NCI-H226 (cell line): ENCODE measurements around the gene ARID3A.
"Not testable (repeated sequence)": the region's sequence is repeated elsewhere in the genome, so short reads cannot be mapped to it uniquely, and the experiment has no call there.

Experiments used
- DNase-seq: peaks from one replicate; pipeline ENCODE4 v3.0.0-alpha.2; 2015

The ARID3A gene

GRCh38 chr19:947707-948539 lies 22.1 kb downstream of the ARID3A start:
- DNase-seq, result no peak

GRCh38 chr19:948842-949496 lies 23.1 kb downstream of the ARID3A start:
- DNase-seq, result no peak

DNA sequence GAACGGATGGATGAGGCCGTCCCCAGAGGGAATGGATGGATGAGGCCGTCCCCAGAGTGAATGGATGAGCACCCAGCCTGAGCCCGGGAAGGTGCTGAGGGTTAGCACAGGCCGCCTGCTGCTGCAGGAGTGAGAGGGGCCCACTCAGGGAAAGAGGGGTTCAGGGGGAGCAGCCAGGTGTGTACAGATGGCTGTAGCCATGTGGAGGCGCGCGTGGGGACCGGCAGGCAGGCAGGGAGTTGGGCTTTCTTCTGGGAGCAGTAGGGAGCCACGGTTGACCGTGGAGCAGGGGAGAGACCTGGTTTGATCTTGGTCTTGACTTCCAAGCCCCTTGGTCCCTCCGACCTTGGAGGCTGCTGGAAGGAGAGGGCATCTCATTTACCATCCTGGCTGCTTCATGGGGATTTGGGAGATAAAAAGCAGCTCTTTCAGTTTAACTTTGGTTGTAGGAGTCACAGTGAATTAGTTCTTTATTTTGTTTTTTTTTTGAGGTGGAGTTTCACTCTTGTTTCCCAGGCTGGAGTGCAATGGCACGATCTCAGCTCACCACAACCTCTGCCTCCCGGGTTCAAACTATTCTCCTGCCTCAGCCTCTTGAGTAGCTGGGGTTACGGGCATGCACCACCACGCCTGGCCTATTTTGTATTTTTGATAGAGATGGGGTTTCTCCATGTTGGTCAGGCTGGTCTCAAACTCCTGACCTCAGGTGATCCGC lies 24.7 kb downstream of the ARID3A start:
- DNase-seq, result no peak

DNA sequence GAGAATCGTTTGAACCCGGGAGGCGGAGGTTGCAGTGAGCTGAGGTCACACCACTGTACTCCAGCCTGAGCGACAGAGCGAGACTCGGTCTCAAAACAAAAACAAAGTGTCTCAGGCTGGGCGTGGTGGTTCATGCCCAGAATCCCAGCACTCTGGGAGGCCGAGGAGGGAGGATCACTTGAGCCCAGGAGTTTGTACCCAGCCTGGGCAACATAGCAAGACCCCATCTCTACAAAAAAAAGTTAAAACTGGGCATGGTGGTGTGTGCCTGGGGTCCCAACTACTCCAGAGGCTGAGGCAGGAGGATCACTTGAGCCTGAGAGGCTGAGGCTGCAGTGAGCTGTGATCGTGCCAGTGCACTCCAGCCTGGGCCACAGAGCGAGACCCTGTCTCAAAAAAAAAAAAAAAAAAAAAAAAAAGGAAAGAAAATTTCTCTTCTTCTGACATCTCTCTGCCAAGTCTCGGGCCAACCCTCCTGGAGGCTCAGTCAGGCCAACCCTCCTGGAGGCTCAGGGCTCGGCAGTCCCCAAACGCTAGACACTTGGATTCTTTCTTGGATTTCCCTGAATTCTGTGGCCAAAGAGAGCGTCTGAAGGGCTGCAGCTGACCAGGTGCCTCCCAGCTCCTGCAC lies 26.3 kb downstream of the ARID3A start:
- DNase-seq, result no peak

DNA sequence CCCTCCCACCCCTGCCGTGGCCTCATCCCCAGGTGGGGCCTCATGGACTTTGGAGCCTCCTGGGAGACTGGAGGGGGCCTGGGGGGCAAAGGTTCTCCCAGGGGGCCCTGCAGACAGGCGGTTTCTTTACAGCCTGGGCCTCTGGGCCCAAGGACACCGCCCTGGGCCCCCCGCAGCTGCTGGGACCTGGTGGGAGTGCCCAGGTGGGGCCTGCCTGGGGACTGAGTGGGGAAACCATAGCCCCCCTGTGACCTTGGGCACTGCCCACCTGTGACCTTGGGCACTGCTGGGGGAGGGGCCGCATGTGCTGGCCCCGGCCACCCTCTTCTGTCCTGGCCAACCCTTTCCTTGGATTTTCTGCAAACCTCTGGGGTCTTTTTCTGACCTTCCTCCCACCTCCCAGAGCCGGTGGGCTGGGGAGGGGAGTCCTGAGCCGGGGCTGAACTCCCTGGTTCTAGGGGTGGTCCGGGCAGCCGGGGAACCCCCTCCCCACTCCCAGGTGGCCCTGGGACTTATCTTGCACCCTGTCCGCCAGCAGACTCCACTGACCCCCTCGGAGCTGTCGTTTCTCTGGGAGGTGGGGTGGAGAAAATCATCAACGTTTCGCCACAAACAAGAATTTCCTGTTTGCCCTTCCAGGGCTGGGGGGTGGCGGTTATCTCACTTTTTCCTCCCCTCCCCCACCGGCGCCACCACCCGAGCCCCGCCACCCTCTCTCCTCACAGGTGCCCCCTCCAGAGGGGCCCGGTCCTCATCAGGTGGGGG lies 27.0 kb downstream of the ARID3A start:
- DNase-seq, result no peak

DNA sequence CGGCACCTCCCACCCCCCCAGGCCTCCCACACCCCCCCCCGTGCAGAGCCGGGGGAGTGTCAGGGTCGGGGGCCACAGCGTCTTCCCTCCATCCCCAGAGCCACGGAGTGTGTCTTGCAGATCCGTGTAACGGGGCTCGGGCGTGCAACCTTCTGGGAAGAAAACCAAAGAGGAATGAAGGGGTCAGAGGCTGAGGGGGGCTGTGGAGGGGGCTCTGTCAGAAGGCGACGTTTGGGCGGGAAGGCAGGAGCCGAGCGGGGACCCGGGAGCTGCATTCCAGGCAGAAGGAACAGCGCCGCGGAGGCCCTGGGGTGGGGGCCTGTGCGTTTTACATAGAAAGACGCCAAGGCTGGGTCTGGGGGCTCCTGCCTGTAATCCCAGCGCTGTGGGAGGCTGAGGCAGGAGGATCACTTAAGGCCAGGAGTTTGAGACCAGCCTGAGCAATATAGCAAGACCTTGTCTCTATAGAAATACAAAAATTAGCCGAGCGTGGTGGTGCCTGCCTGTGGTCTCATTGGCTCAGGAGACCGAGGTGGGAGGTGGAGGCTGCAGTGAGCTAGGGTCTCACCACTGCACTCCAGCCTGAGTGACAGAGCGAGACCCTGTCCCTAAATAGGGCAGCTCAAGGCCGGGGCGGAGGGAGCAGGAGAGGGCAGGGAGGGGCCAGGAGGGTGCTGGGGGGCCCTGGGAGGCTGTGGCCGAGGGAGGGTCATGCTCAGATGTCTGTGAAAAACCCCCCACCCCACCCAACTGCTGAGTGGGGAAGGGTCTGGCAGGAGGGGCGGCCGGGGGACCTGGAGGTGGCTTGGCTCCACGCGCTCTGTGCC lies 27.8 kb downstream of the ARID3A start:
- DNase-seq, result no peak

DNA sequence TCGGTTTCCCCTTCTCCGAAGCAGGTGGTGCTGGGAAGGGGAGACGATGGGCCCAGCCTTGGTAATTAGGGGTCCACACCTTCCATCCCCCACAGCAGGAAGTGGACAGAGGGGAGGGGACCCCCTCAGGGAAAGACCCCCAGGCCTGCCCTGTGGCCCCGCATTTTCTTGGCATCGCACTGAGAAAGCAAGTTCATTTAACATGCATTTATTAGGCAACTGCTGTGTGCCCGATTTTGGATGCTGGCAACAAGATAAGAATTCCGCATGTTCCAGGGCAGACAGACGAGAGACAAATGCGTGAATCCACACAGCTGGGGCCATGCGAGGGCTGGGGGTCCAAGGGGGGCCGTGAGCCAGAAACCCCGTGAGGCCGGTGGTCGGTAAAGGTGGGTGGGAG lies 28.4 kb downstream of the ARID3A start:
- no peak for DNase-seq

DNA sequence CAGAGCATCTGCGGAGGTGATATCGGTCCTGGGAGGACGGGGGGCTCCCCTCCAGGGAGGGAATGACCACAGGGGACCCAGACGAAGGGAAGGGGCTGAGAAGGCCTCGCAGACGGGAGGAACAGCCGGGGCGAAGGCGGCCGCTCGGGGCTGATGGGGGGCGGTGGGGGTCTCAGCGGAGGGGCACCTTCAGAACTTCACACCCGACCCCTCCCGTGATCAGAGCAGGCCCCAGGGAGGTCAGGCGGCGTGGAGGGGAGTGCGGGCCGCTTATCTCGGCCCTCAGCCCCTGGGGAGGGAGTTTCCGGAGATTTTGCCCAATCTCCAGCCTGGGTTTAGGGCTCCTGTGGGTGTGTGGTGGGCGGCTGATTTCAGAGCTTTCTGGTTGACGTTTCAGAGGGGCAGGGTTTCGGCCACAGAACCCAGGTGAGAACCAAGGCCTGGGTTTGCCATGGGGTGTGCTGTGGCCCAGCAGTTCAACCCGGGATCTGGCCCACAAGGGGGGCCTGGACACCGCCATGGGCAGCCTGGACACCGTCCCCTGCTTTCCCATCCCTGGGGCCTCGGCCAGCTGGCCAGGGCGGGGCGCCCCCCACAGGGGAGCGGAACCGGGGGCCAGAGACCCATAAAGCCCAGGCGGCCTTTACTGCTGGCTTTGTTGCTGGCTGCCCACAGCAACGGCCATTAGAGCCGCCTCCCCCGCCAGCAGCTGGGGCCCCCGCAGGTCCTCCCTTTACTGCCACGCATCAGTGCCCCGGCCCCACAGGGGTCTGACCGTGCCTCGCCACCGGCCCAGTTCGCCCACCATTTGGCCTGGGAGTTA lies 29.0 kb downstream of the ARID3A start:
- DNase-seq, result no peak

GRCh38 chr19:955803-956765 lies 30.2 kb downstream of the ARID3A start:
- no peak for DNase-seq

DNA sequence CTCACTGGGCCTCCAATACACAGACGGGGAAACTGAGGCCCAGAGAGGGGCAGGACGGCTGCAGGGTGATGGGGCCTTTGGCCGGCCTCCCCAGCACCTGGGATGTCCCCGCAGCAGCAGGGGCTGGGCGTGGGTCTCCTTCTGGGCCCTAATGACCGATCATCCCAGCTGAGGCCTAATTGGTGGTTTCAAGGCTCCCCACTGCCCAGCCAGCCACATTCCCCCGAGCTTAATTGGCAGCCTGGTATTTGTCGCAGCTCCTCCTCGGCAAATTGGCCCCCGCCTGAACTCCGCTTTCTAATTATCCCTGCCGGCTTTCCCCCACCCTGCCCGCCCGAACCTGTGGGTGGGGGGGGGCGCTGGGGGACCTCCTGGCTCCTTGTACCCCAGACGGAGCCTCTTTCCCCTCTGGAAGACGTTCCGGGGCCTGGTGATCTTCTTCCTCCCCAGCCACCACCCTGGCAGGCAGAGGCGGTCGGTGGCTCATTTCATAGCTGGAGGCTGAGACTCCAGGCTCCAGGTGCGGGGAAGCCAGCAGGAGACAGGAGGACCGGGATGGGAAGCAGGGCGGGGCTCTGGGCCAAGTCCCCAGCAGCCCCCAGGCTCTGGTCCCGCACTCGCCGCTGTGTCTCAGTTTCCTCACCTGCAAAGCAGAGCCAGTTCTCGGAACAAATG lies 31.1 kb downstream of the ARID3A start:
- no peak for DNase-seq

DNA sequence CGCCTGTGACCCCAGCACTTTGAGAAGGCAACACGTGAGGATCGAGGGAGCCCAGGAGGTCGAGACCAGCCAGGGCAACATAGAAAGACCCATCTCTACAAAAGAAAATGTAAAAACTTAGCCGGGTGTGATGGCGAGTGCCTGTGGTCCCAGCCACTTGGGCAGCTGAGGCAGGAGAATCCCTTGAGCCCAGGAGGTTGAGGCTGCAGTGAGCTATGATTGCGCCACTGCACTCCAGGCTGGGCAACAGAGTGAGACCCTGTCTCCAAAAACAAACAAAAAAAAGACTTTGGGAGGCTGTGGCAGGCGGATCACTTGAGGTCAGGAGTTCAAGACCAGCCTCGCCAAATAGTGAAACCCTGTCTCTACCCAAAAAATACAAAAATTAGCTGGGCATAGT lies 31.7 kb downstream of the ARID3A start:
- DNase-seq, result not testable (repeated sequence)

GRCh38 chr19:958967-959855 lies 33.4 kb downstream of the ARID3A start:
- DNase-seq, result peak; percentile 71

DNA sequence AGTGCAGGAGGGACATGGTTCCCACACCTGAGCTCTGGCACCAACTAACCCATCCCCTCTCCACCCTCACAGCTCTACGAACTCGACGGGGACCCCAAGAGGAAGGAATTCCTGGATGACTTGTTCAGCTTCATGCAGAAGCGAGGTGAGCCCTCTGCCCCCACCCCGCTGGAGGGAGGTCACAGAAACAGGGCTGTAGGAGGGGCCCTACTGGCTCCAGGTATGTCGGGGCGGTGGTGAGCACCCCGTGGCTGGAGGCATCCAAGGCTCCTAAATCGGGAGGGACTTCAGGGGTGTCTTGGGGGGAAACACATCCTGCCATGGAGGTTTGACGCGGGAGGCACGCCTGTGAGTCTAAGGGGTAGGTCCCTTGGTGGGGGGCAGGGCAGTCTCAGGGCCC lies 34.2 kb downstream of the ARID3A start:
- no peak for DNase-seq

GRCh38 chr19:960601-960938 lies 34.7 kb downstream of the ARID3A start:
- no peak for DNase-seq

DNA sequence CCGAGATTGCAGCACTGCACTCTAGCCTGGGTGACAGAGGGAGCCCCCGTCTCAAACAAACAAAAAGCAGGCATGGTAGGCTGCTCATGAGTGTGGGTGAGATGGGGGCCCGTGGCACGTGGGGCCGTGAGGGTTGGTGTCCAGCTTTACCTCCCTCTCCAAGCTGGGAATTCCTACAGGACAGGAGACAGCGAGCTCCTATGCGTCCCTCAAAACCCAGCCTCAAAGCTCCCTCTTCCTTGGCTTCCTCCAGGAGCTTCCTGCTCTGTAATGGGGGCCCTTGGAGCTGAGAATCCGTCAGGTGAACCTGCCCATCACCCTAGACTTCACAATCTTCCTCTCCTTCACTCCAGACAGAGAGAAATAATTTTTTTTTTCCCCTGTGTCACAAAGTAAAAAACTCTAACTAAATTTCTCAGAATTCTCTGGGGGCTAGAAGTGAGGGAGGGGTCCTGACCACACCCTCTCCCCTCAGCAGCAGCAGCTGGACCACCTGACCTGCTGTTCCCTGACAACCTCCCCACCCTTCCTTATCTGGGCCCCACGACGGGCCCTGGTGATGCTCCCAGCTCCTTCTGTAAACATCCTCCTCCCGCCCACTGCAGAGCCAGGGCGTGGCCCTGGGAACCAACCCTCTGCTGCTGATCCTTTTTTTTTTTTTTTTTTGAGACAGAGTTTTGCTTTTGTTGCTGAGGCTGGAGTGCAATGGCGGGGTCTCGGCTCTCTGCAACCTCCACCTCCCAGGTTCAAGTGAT lies 36.2 kb downstream of the ARID3A start:
- DNase-seq, result peak; percentile 57

GRCh38 chr19:962683-963400 lies 37.0 kb downstream of the ARID3A start:
- no peak for DNase-seq
